SK-N-SH (cell line): ENCODE data around the gene ACAD10. TPM values are rescaled to one million over a fixed set of nuclear protein-coding genes. Genes with fewer than 3 reads are reported as not detected.

Experiments
- CTCF ChIA-PET: fragments of 300-600, 350-600 bp; formaldehyde crosslinking; extraction: SDS; loops from one replicate; lab custom pipeline; 2021; lab: Yijun Ruan, JAX
- POLR2A ChIA-PET: fragments of 350-600 bp; sonication (Branson Sonifier 250); formaldehyde crosslinking; extraction: SDS; loops from one replicate; lab custom pipeline; 2020; ENCODE audit warnings: antibody characterized with exemption, inconsistent platforms; lab: Yijun Ruan, JAX
- DNase-seq: peaks from one replicate; pipeline ENCODE4 v3.0.0; 2012
- H2AFZ ChIP-seq: fragments of 200-600 bp; sonication (generic); 2 replicates; pipeline ENCODE4 v1.8.1; 2016; ENCODE audit warnings: antibody characterized with exemption, mild to moderate bottlenecking, low read depth
- H3F3A ChIP-seq: fragments of 200-600 bp; sonication (generic); replicated peaks from 2 replicates; pipeline ENCODE3; 2016; ENCODE audit warnings: antibody characterized with exemption, mild to moderate bottlenecking; ENCODE audit not compliant: insufficient read depth
- H3K27ac ChIP-seq, 2 experiments: fragments of 200-500 bp in 1 of 2; fragments of 200-600 bp in 1 of 2; sonication (Bioruptor generic) in 1 of 2; sonication (generic), shearing (Covaris generic) in 1 of 2; 2 replicates each; pipeline versions ENCODE4 v1.5.1 to v1.6.1; 2014 to 2016; ENCODE audit warnings: low read depth in 2 of 2, inconsistent platforms in 1 of 2, low read length in 1 of 2, mild to moderate bottlenecking in 1 of 2, mixed read lengths in 1 of 2
- H3K27me3 ChIP-seq: fragments of 200-600 bp; sonication (generic), shearing (Covaris generic); 2 replicates; pipeline ENCODE4 v1.6.1; 2016; ENCODE audit warnings: mixed run types; ENCODE audit not compliant: insufficient read depth
- H3K36me3 ChIP-seq, 2 experiments: fragments of 200-500 bp in 1 of 2; fragments of 200-600 bp in 1 of 2; sonication (Bioruptor generic) in 1 of 2; sonication (generic) in 1 of 2; replicated peaks in 1 of 2; 2 replicates each; pipeline versions ENCODE3 to v1.5.1; 2014 to 2016; ENCODE audit warnings: low read length in 1 of 2, mild to moderate bottlenecking in 1 of 2; ENCODE audit not compliant: insufficient read depth in 2 of 2, control insufficient read depth in 1 of 2
- H3K4me1 ChIP-seq, 2 experiments: fragments of 200-500 bp in 1 of 2; fragments of 200-600 bp in 1 of 2; sonication (Bioruptor generic) in 1 of 2; sonication (generic), shearing (Covaris generic) in 1 of 2; 2 replicates each; pipeline versions ENCODE4 v1.5.1 to v1.6.1; 2014 to 2016; ENCODE audit warnings: low read depth in 1 of 2, low read length in 1 of 2, mixed run types in 1 of 2; ENCODE audit not compliant: insufficient read depth in 2 of 2, control insufficient read depth in 1 of 2
- H3K4me2 ChIP-seq: fragments of 200-600 bp; sonication (generic), shearing (Covaris generic); 2 replicates; pipeline ENCODE4 v1.6.1; 2017; ENCODE audit warnings: mixed run types
- H3K4me3 ChIP-seq, 2 experiments: fragments of 200-500 bp in 1 of 2; fragments of 200-600 bp in 1 of 2; sonication (Bioruptor generic) in 1 of 2; sonication (generic), shearing (Covaris generic) in 1 of 2; 2 replicates each; pipeline versions ENCODE4 v1.5.1 to v1.8.1; 2014 to 2016; ENCODE audit warnings: low read depth in 2 of 2, inconsistent platforms in 1 of 2, low read length in 1 of 2, mild to moderate bottlenecking in 1 of 2, mixed read lengths in 1 of 2, moderate library complexity in 1 of 2
- H3K79me2 ChIP-seq: fragments of 200-600 bp; sonication (generic); 2 replicates; pipeline ENCODE4 v1.8.1; 2017; ENCODE audit warnings: mild to moderate bottlenecking; ENCODE audit not compliant: insufficient read depth
- H3K9ac ChIP-seq: fragments of 200-600 bp; sonication (generic); 2 replicates; pipeline ENCODE4 v1.6.1; 2017; ENCODE audit warnings: mixed run types
- H3K9me2 ChIP-seq: fragments of 200-600 bp; sonication (generic); 2 replicates; pipeline ENCODE4 v1.6.1; 2017; ENCODE audit warnings: mixed run types
- H3K9me3 ChIP-seq: fragments of 200-600 bp; sonication (generic); 2 replicates; pipeline ENCODE4 v1.6.1; 2017; ENCODE audit warnings: mixed run types, mild to moderate bottlenecking, moderate library complexity
- H4K20me1 ChIP-seq: fragments of 200-600 bp; sonication (generic); 2 replicates; pipeline ENCODE4 v1.6.1; 2017; ENCODE audit warnings: mild to moderate bottlenecking, mixed run types; ENCODE audit not compliant: insufficient read depth
- CHD2 ChIP-seq: fragments of 150-350 bp; IDR thresholded peaks from 2 replicates; pipeline ENCODE4 v1.6.1; 2018; ENCODE audit warnings: low read length; ENCODE audit not compliant: partially characterized antibody
- CTCF ChIP-seq: fragments of 200-600 bp; sonication (generic); IDR thresholded peaks from 2 replicates; pipeline ENCODE4 v1.6.1; 2017; ENCODE audit warnings: antibody characterized with exemption, mild to moderate bottlenecking, moderate library complexity
- ELF1 ChIP-seq: IDR thresholded peaks from 2 replicates; pipeline ENCODE4 v1.4.0; 2012
- EP300 ChIP-seq, 2 experiments: IDR thresholded peaks; 2 replicates each; pipeline versions ENCODE4 v1.4.0 to v1.6.1; 2012; ENCODE audit warnings: borderline replicate concordance in 1 of 2, low read depth in 1 of 2, low read length in 1 of 2
- EZH2phosphoT487 ChIP-seq: fragments of 200-600 bp; sonication (generic); IDR thresholded peaks from 2 replicates; pipeline ENCODE4 v1.6.1; 2017; ENCODE audit warnings: low read depth, mixed run types, mild to moderate bottlenecking, antibody characterized with exemption, moderate library complexity, borderline replicate concordance
- IRF3 ChIP-seq: fragments of 150-350 bp; IDR thresholded peaks from 2 replicates; pipeline ENCODE4 v1.6.1; 2016; ENCODE audit warnings: mild to moderate bottlenecking, low read depth, low read length
- JUND ChIP-seq: IDR thresholded peaks from 2 replicates; pipeline ENCODE4 v1.4.0; 2012
- MAX ChIP-seq: IDR thresholded peaks from 2 replicates; pipeline ENCODE4 v1.4.0; 2012; ENCODE audit warnings: low read depth
- MXI1 ChIP-seq: IDR thresholded peaks from 2 replicates; pipeline ENCODE4 v1.6.1; 2012; ENCODE audit warnings: mild to moderate bottlenecking, low read depth, low read length, improper control_type of control experiment
- NFIC ChIP-seq: IDR thresholded peaks from 2 replicates; pipeline ENCODE4 v1.4.0; 2012; ENCODE audit warnings: borderline replicate concordance
- PBX3 ChIP-seq: IDR thresholded peaks from 2 replicates; pipeline ENCODE4; 2012
- RCOR1 ChIP-seq: fragments of 150-350 bp; IDR thresholded peaks from 2 replicates; pipeline ENCODE4 v1.6.1; 2017; ENCODE audit warnings: antibody characterized with exemption, low read length
- REST ChIP-seq: IDR thresholded peaks from 2 replicates; pipeline ENCODE4 v1.6.1; 2012; ENCODE audit warnings: mild to moderate bottlenecking, low read depth, low read length, moderate library complexity
- RXRA ChIP-seq: IDR thresholded peaks from 2 replicates; pipeline ENCODE4 v1.4.0; 2012; ENCODE audit warnings: low read depth, mild to moderate bottlenecking, borderline replicate concordance
- SIN3A ChIP-seq: IDR thresholded peaks from 2 replicates; pipeline ENCODE4 v1.6.1; 2012; ENCODE audit warnings: low read depth, mild to moderate bottlenecking, low read length, moderate library complexity, borderline replicate concordance
- TAF1 ChIP-seq: IDR thresholded peaks from 2 replicates; pipeline ENCODE4 v1.6.1; 2012; ENCODE audit warnings: low read depth, mild to moderate bottlenecking, low read length, moderate library complexity, borderline replicate concordance
- TCF12 ChIP-seq: IDR thresholded peaks from 2 replicates; pipeline ENCODE4 v1.4.0; 2012
- USF1 ChIP-seq: IDR thresholded peaks from 2 replicates; pipeline ENCODE4 v1.4.0; 2012; ENCODE audit warnings: low read depth, borderline replicate concordance
- YY1 ChIP-seq: IDR thresholded peaks from 2 replicates; pipeline ENCODE4 v1.4.0; 2012; ENCODE audit warnings: low read depth, mild to moderate bottlenecking
- ZBTB33 ChIP-seq: IDR thresholded peaks from 2 replicates; pipeline ENCODE4 v1.4.0; 2012; ENCODE audit warnings: low read depth, borderline replicate concordance
- WGBS: methylation state at CpG from one replicate; pipeline ENCODE4 v1.1.6; 2017; ENCODE audit warnings: low lambda C conversion rate; 5-methylcytosine and 5-hydroxymethylcytosine counted together
- polyA plus RNA-seq, 3 experiments: library from polyadenylated mRNA; depleted of rRNA; stranded (reverse); fragments of >200 nt; gene quantifications; 2 replicates each; pipeline ENCODE4 v1.2.3, GENCODE V29; 2012

ACAD10 gene
- polyA plus RNA-seq, 1 of the 3 experiments (the other 2 are of a cell fraction): 24.6 TPM

GRCh38 chr12:111664961-111665865, 20.6 kb upstream of the ACAD10 start:
- CTCF ChIA-PET: no interaction called here
- POLR2A ChIA-PET: no interaction called here
- no peak for DNase-seq
- Histone ChIP-seq H3K79me2 (peaks cover 4% of the 10 kb centered on the region; the same call in 1 of the 2 replicates), H3K4me1 (no peaks in the 10 kb centered on the region), H3K36me3 (peaks cover 41 to 43% of the 10 kb centered on the region in 2 experiments), H4K20me1 (no peaks in the 10 kb centered on the region), H3K9me2 (no peaks in the 10 kb centered on the region), H3K27ac (no peak overlapping the region), H3K4me2 (no peak overlapping the region), H3K9me3 (no peaks in the 10 kb centered on the region), H3K9ac (no peak overlapping the region)
- 93% methylated on average over 11 of the region's 11 CpGs for WGBS
- TF ChIP-seq EP300 (IDR thresholded peaks at IDR 0.05; ENCODE audit: borderline replicate concordance in 1 of 2, low read depth in 1 of 2, low read length in 1 of 2) (no peak), PBX3 (no peak), ELF1 (no peak), MAX (no peak), CTCF (no peak), EZH2phosphoT487 (no peak), YY1 (no peak), NFIC (no peak), ZBTB33 (no peak), TCF12 (no peak), RXRA (no peak), MXI1 (no peak), SIN3A (no peak), RCOR1 (no peak), TAF1 (no peak), IRF3 (no peak), JUND (no peak), USF1 (no peak), CHD2 (no peak), REST (no peak)
- TF ChIP-seq, all 33 proteins: peak for 0
- no peaks in the 10 kb centered on the region for H3F3A ChIP-seq
- H3K27me3 ChIP-seq: no peaks in the 10 kb centered on the region
- H2AFZ ChIP-seq: no peak overlapping the region
- H3K4me3 ChIP-seq: no peak overlapping the region
